Glutamatergic neuron (in vitro differentiated cells): ENCODE measurements around the gene ACE. TPM values are rescaled to one million over a fixed set of nuclear protein-coding genes. Genes with fewer than 3 reads are reported as not detected.

ENCODE experiments used
- DNase-seq: peaks from one replicate; pipeline ENCODE4 v3.0.0; 2022
- H3K27ac Mint-ChIP-seq: one replicate; pipeline ENCODE4 v1.8.0; 2020; ENCODE audit warnings: mild to moderate bottlenecking, mixed read lengths, inconsistent platforms; ENCODE audit not compliant: unreplicated experiment
- H3K27me3 Mint-ChIP-seq: one replicate; pipeline ENCODE4 v1.8.0; 2020; ENCODE audit warnings: mild to moderate bottlenecking, moderate library complexity, mixed read lengths, inconsistent platforms; ENCODE audit not compliant: unreplicated experiment
- H3K36me3 Mint-ChIP-seq: one replicate; pipeline ENCODE4 v1.8.0; 2020; ENCODE audit warnings: mild to moderate bottlenecking, mixed read lengths, inconsistent platforms; ENCODE audit not compliant: unreplicated experiment
- H3K4me1 Mint-ChIP-seq: one replicate; pipeline ENCODE4 v1.8.0; 2020; ENCODE audit warnings: mild to moderate bottlenecking, low read depth, mixed read lengths, inconsistent platforms; ENCODE audit not compliant: unreplicated experiment
- H3K4me3 Mint-ChIP-seq: one replicate; pipeline ENCODE4 v1.8.0; 2020; ENCODE audit warnings: mild to moderate bottlenecking, mixed read lengths, inconsistent platforms; ENCODE audit not compliant: unreplicated experiment
- H3K9me3 Mint-ChIP-seq: one replicate; pipeline ENCODE4 v1.8.0; 2020; ENCODE audit warnings: mild to moderate bottlenecking, moderate library complexity, mixed read lengths, inconsistent platforms; ENCODE audit not compliant: unreplicated experiment
- total RNA-seq: library from RNA; stranded (reverse); fragmentation: NEBNext Ultra II Directional; extraction: Animal tissue kit (Norgen Biotek cat#: 25700); gene quantifications from one replicate; pipeline ENCODE4 v1.2.1, GENCODE V29; 2021; ENCODE audit not compliant: unreplicated experiment
- TF ChIP-seq, protein P1 (sequence below): fragments of 200-600 bp; sonication (generic); IDR thresholded peaks from one replicate; pipeline ENCODE4 v1.5.0; 2021; ENCODE audit not compliant: partially characterized antibody, unreplicated experiment

The ACE gene
- total RNA-seq, 1 donor from 2014 or later, result 3.7 TPM

DNA sequence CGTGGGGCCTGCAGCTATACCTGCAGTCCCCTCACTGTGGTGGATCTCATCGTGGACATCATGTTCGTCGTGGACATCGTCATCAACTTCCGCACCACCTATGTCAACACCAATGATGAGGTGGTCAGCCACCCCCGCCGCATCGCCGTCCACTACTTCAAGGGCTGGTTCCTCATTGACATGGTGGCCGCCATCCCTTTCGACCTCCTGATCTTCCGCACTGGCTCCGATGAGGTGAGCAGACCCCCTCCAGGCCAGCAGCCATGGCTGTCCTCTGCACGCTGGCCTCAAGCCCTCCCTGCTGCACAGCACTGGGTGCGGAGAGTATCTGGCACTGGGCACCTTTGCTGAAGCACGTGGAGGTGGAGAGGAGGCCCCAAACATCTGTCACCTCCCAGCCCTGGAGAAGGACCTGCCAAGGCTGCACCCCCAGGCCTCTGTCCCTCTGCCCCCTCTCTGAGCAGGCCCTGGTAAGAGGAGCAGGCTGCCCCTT is 57.3 kb downstream of the ACE start:
- TF ChIP-seq, protein P1, sequence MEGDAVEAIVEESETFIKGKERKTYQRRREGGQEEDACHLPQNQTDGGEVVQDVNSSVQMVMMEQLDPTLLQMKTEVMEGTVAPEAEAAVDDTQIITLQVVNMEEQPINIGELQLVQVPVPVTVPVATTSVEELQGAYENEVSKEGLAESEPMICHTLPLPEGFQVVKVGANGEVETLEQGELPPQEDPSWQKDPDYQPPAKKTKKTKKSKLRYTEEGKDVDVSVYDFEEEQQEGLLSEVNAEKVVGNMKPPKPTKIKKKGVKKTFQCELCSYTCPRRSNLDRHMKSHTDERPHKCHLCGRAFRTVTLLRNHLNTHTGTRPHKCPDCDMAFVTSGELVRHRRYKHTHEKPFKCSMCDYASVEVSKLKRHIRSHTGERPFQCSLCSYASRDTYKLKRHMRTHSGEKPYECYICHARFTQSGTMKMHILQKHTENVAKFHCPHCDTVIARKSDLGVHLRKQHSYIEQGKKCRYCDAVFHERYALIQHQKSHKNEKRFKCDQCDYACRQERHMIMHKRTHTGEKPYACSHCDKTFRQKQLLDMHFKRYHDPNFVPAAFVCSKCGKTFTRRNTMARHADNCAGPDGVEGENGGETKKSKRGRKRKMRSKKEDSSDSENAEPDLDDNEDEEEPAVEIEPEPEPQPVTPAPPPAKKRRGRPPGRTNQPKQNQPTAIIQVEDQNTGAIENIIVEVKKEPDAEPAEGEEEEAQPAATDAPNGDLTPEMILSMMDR, result no peak
- Mint-ChIP-seq H3K27ac (no peak overlapping the region), H3K4me3 (no peak overlapping the region), H3K9me3 (peaks cover 3% of the 10 kb centered on the region), H3K4me1 (peaks cover 2% of the 10 kb centered on the region), H3K36me3 (peaks cover under 1% of the 10 kb centered on the region), H3K27me3 (peaks cover 17% of the 10 kb centered on the region)
- DNase-seq, result no peak

DNA sequence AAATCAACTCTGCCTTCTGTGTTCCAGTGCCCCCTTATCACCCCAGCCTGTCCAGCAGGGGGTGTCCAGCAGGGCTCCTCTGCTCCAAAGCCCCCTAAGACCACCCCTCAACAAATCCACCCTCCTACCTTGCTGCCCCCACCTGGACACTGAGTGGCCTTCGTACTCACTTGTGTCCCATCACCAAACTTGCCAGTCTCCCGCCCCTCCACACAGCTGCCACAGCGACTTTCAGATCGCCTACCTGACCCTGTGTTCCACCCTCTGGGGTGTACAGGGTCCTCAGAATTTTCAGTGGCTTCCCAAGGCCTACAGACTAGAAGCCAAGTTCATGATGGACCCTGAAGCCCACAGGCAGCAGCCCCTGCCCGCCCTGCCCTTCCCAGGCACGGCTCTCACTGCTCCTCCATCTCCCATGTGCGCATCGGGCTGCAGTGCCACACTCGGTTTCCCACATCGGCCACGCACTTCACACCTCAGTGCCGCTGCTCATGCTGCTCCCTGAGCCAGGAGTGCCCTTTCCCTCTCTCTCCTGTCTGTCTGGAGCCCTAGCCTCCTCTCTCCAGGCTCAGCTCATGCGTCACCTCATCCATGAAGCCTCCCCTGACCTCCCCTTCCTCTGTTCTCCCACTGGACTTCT is 58.1 kb downstream of the ACE start:
- Mint-ChIP-seq H3K36me3 (peaks cover 5% of the 10 kb centered on the region), H3K4me1 (peaks cover 4% of the 10 kb centered on the region), H3K4me3 (no peak overlapping the region), H3K9me3 (peaks cover 5% of the 10 kb centered on the region), H3K27me3 (peaks cover 24% of the 10 kb centered on the region), H3K27ac (no peak overlapping the region)
- TF ChIP-seq, protein P1, result no peak
- DNase-seq, result no peak

DNA sequence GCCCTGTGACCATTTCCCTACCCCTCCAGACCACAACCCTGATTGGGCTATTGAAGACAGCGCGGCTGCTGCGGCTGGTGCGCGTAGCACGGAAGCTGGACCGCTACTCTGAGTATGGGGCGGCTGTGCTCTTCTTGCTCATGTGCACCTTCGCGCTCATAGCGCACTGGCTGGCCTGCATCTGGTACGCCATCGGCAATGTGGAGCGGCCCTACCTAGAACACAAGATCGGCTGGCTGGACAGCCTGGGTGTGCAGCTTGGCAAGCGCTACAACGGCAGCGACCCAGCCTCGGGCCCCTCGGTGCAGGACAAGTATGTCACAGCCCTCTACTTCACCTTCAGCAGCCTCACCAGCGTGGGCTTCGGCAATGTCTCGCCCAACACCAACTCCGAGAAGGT is 58.8 kb downstream of the ACE start:
- Mint-ChIP-seq H3K36me3 (peaks cover 5% of the 10 kb centered on the region), H3K9me3 (peaks cover 5% of the 10 kb centered on the region)
- no peak for DNase-seq

DNA sequence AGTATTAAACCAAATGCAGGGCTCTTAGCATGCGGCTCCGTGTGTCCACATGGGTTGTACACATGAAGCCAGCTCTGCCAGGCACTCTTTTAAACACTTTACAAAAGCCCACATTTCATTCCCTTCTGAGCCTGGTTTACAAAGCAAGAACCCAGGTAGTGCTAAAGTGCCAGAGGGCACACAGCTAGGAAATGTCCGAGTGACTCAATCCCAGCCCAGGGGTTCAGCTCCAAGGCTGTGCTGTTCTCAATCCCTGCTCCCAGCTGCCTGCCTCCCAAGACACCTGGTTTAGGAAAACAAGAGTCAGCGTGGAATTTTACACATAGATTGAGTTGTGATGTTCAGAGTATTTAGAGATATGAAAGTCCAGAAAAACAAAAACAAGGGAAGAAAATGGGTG is 60.1 kb downstream of the ACE start:
- DNase-seq, result no peak
- H3K36me3 Mint-ChIP-seq, result peaks cover 5% of the 10 kb centered on the region
- peak overlapping the region; percentile 21 for H3K4me3 Mint-ChIP-seq
- H3K4me1 Mint-ChIP-seq, result peaks cover 4% of the 10 kb centered on the region
- TF ChIP-seq, protein P1, result no peak
- peaks cover 5% of the 10 kb centered on the region for H3K9me3 Mint-ChIP-seq
- H3K27ac Mint-ChIP-seq, result no peak overlapping the region
- H3K27me3 Mint-ChIP-seq, result peaks cover 26% of the 10 kb centered on the region

More for the DNA sequence above, 58.8 kb downstream of the ACE start:
- H3K4me1 Mint-ChIP-seq, result peaks cover 4% of the 10 kb centered on the region
- TF ChIP-seq, protein P1, result no peak
- H3K27me3 Mint-ChIP-seq, result peaks cover 25% of the 10 kb centered on the region
- no peak overlapping the region for H3K4me3 Mint-ChIP-seq
- H3K27ac Mint-ChIP-seq, result no peak overlapping the region

DNA sequence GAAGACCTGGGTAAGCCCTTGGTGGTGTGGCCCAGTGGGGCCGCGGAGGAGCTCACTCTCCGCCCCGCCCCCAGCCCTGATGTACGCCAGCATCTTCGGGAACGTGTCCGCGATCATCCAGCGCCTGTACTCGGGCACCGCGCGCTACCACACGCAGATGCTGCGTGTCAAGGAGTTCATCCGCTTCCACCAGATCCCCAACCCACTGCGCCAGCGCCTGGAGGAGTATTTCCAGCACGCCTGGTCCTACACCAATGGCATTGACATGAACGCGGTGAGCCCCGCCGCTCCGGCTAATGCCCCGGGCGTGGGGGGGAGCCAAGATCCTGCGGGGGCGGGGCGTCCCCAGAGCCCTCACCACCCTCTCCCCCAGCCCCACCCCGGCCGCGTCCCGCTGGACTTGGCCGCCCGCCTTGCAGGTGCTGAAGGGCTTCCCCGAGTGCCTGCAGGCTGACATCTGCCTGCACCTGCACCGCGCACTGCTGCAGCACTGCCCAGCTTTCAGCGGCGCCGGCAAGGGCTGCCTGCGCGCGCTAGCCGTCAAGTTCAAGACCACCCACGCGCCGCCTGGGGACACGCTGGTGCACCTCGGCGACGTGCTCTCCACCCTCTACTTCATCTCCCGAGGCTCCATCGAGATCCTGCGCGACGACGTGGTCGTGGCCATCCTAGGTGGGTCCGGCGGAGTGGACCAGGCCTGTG is 61.3 kb downstream of the ACE start:
- peak overlapping the region; percentile 60 for H3K4me3 Mint-ChIP-seq
- H3K9me3 Mint-ChIP-seq, result peaks cover 5% of the 10 kb centered on the region
- peaks cover 6% of the 10 kb centered on the region for H3K4me1 Mint-ChIP-seq
- DNase-seq, result peak; percentile 64
- H3K27me3 Mint-ChIP-seq, result peaks cover 28% of the 10 kb centered on the region
- H3K36me3 Mint-ChIP-seq, result peaks cover 5% of the 10 kb centered on the region
- TF ChIP-seq, protein P1, result no peak
- H3K27ac Mint-ChIP-seq, result no peak overlapping the region
